Gastroesophageal sphincter (tissue), 3 donors: ENCODE results near the gene TSPAN32.

Experiments
- CTCF ChIP-seq, 4 experiments: fragments of 200-600 bp in 2 of 4; fragments of 450-650 bp in 2 of 4; sonication (generic) in 1 of 4; IDR thresholded peaks; one replicate each; pipeline ENCODE4 v1.5.1; 2017 to 2019; ENCODE audit warnings: antibody characterized with exemption in 4 of 4, mild to moderate bottlenecking in 2 of 4, moderate library complexity in 2 of 4
- EP300 ChIP-seq: sonication (generic); formaldehyde crosslinking; IDR thresholded peaks from one replicate; pipeline ENCODE4 v1.6.1; 2017; ENCODE audit warnings: antibody characterized with exemption, mild to moderate bottlenecking
- POLR2A ChIP-seq, 2 donors: fragments of 450-650 bp; IDR thresholded peaks; one replicate each; pipeline ENCODE4 v1.6.1; 2017; ENCODE audit warnings: antibody characterized with exemption in 2 of 2, mild to moderate bottlenecking in 2 of 2, moderate library complexity in 1 of 2

GRCh38 chr11:2304506-2305139, 2.8 kb downstream of the TSPAN32 start:
- TF ChIP-seq EP300 (no peak), POLR2A (IDR thresholded peaks at IDR 0.05) (no peak), CTCF (IDR thresholded peaks at IDR 0.05) (no peak)
